Neural progenitor cell (in vitro differentiated cells): ENCODE results near the gene GATA2.

Experiments used
- EZH2 ChIP-seq: fragments of 200-600 bp; sonication (generic); IDR thresholded peaks from 2 replicates; pipeline ENCODE4 v1.6.1; 2017; ENCODE audit warnings: antibody characterized with exemption, mild to moderate bottlenecking, moderate library complexity
- EZH2phosphoT487 ChIP-seq: fragments of 200-600 bp; sonication (generic); IDR thresholded peaks from 2 replicates; pipeline ENCODE4 v1.6.1; 2017; ENCODE audit warnings: antibody characterized with exemption
- TF ChIP-seq, protein P1 (sequence below): fragments of 200-600 bp; sonication (generic); IDR thresholded peaks from 2 replicates; pipeline ENCODE4 v1.5.1; 2017; ENCODE audit warnings: antibody characterized with exemption, mild to moderate bottlenecking

DNA sequence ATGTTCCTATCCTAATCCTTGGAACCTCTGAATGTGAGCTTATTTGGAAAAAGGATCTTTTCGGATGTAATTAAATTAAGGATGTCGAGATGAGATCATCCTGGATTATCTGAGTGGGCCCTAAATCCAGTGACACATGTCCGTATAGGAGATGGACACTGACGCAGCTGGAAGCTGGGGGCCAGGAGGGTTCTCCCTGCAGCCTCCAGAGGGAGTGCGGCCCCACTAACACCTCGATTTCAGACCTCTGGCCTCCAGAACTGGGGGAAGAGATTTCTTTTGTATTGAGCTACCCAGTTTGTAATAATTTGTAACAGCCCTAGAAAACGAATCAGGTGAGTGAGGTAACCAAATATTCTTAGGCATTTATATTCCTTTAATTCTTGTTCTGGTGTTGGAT is 28.8 kb downstream of the GATA2 start:
- TF ChIP-seq, protein P1, sequence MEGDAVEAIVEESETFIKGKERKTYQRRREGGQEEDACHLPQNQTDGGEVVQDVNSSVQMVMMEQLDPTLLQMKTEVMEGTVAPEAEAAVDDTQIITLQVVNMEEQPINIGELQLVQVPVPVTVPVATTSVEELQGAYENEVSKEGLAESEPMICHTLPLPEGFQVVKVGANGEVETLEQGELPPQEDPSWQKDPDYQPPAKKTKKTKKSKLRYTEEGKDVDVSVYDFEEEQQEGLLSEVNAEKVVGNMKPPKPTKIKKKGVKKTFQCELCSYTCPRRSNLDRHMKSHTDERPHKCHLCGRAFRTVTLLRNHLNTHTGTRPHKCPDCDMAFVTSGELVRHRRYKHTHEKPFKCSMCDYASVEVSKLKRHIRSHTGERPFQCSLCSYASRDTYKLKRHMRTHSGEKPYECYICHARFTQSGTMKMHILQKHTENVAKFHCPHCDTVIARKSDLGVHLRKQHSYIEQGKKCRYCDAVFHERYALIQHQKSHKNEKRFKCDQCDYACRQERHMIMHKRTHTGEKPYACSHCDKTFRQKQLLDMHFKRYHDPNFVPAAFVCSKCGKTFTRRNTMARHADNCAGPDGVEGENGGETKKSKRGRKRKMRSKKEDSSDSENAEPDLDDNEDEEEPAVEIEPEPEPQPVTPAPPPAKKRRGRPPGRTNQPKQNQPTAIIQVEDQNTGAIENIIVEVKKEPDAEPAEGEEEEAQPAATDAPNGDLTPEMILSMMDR: no peak
- TF ChIP-seq EZH2: no peak
- TF ChIP-seq EZH2phosphoT487: no peak
